HS-5 (cell line): ENCODE data around the gene FIGNL1.

Experiments
- DNase-seq: peaks from one replicate; pipeline ENCODE4 v3.0.0-alpha.2; 2012; ENCODE audit warnings: low read depth

FIGNL1 gene

GRCh38 chr7:50394315-50394714 lies 55.8 kb downstream of the FIGNL1 start:
- no peak for DNase-seq
